IgD-negative memory B cell (primary cell): ENCODE data around the gene ZNF736. TPM values are rescaled to one million over a fixed set of nuclear protein-coding genes. Genes with fewer than 3 reads are reported as not detected.
"Not testable (repeated sequence)": the region's sequence is repeated elsewhere in the genome, so short reads cannot be mapped to it uniquely, and the experiment has no call there.

Source experiments
- H3K27ac Mint-ChIP-seq, 3 donors: one replicate each; pipeline ENCODE4 v1.8.0; 2020 to 2022; ENCODE audit warnings: mild to moderate bottlenecking in 3 of 3, mixed read lengths in 3 of 3, moderate library complexity in 1 of 3
- H3K27me3 Mint-ChIP-seq: one replicate; pipeline ENCODE4 v1.8.0; 2021; ENCODE audit warnings: mixed read lengths
- H3K36me3 Mint-ChIP-seq: one replicate; pipeline ENCODE4 v1.8.0; 2020; ENCODE audit warnings: mild to moderate bottlenecking, mixed read lengths
- H3K4me1 Mint-ChIP-seq, 3 donors: one replicate each; pipeline ENCODE4 v1.8.0; 2020 to 2022; ENCODE audit warnings: mixed read lengths in 3 of 3, mild to moderate bottlenecking in 1 of 3
- H3K4me3 Mint-ChIP-seq, 4 donors: one replicate each; pipeline ENCODE4 v1.8.0; 2020 to 2022; ENCODE audit warnings: mild to moderate bottlenecking in 4 of 4, mixed read lengths in 4 of 4, moderate library complexity in 3 of 4
- H3K9me3 Mint-ChIP-seq, 3 donors: one replicate each; pipeline ENCODE4 v1.8.0; 2020 to 2021; ENCODE audit warnings: mixed read lengths in 3 of 3, mild to moderate bottlenecking in 1 of 3
- polyA plus RNA-seq: library from polyadenylated mRNA; unstranded; fragments of 300-500 nt; fragmentation: Illumina TruSeq; gene quantifications from one replicate; pipeline ENCODE4 v1.2.3, GENCODE V29; 2021

Gene ZNF736
- polyA plus RNA-seq, 1 donor from 2014 or later = 4.6 TPM

GRCh38 chr7:64320547-64321513, 7.1 kb downstream of the ZNF736 start:
- H3K4me1 Mint-ChIP-seq = peaks cover 19 to 43% (median 37%) of the 10 kb centered on the region in 3 donors
- peaks cover 0 to 14% (median 3%) of the 10 kb centered on the region in 3 donors for H3K9me3 Mint-ChIP-seq
- no peaks in the 10 kb centered on the region for H3K27me3 Mint-ChIP-seq
- peak overlapping the region; percentile 31 to 61 (median 59) for H3K27ac Mint-ChIP-seq
- H3K4me3 Mint-ChIP-seq = peak overlapping the region in 3 of 4 donors; percentile 39 to 73 (median 50)
- H3K36me3 Mint-ChIP-seq = peaks cover 12% of the 10 kb centered on the region

- not testable (repeated sequence) for H3K27ac Mint-ChIP-seq, H3K27me3 Mint-ChIP-seq
- H3K9me3 Mint-ChIP-seq = peaks cover 0 to 30% (median 21%) of the 10 kb centered on the region in 3 donors
- peaks cover 9 to 37% (median 31%) of the 10 kb centered on the region in 3 donors for H3K4me1 Mint-ChIP-seq
- peaks cover 21% of the 10 kb centered on the region for H3K36me3 Mint-ChIP-seq
- peak overlapping the region in 1 of 4 donors; percentile 70 for H3K4me3 Mint-ChIP-seq
These were observed 10.4 kb downstream of the ZNF736 start for GRCh38 chr7:64324166-64324565.

- peak overlapping the region in 1 of 3 donors; percentile 53 for H3K27ac Mint-ChIP-seq
- H3K4me3 Mint-ChIP-seq = peak overlapping the region in 2 of 4 donors; percentile 20 to 55
- H3K4me1 Mint-ChIP-seq, H3K27me3 Mint-ChIP-seq: not testable (repeated sequence)
- H3K9me3 Mint-ChIP-seq = peaks cover 6 to 51% (median 48%) of the 10 kb centered on the region in 3 donors
- H3K36me3 Mint-ChIP-seq = peaks cover 37% of the 10 kb centered on the region
These were observed 35.0 kb downstream of the ZNF736 start for GRCh38 chr7:64348713-64349210.

- no peak overlapping the region for H3K27ac Mint-ChIP-seq
- H3K27me3 Mint-ChIP-seq = no peaks in the 10 kb centered on the region
- H3K36me3 Mint-ChIP-seq = peaks cover 10% of the 10 kb centered on the region
- H3K9me3 Mint-ChIP-seq = peaks cover 5 to 52% (median 36%) of the 10 kb centered on the region in 3 donors
- H3K4me1 Mint-ChIP-seq = no peaks in the 10 kb centered on the region
- H3K4me3 Mint-ChIP-seq = no peak overlapping the region
These were observed 45.8 kb downstream of the ZNF736 start for GRCh38 chr7:64359543-64359942.

GRCh38 chr7:64371116-64371515, 57.4 kb downstream of the ZNF736 start:
- no peak overlapping the region for H3K27ac Mint-ChIP-seq
- peaks cover 17 to 63% (median 25%) of the 10 kb centered on the region in 3 donors for H3K9me3 Mint-ChIP-seq
- H3K4me1 Mint-ChIP-seq = no peaks in the 10 kb centered on the region
- H3K4me3 Mint-ChIP-seq = peak overlapping the region in 1 of 4 donors; percentile 3
- no peaks in the 10 kb centered on the region for H3K36me3 Mint-ChIP-seq
- no peaks in the 10 kb centered on the region for H3K27me3 Mint-ChIP-seq

GRCh38 chr7:64373017-64373416, 59.3 kb downstream of the ZNF736 start:
- Mint-ChIP-seq H3K27ac (no peak overlapping the region), H3K4me1 (no peaks in the 10 kb centered on the region), H3K9me3 (peaks cover 14 to 63% (median 31%) of the 10 kb centered on the region in 3 donors), H3K27me3 (no peaks in the 10 kb centered on the region), H3K36me3 (no peaks in the 10 kb centered on the region), H3K4me3 (no peak overlapping the region)

- Mint-ChIP-seq H3K36me3 (peaks cover 2% of the 10 kb centered on the region), H3K4me3 (no peak overlapping the region)
These were observed 86.6 kb downstream of the ZNF736 start for GRCh38 chr7:64400401-64400800.

More at GRCh38 chr7:64400401-64400800, 86.6 kb downstream of the ZNF736 start:
- no peak overlapping the region for H3K27ac Mint-ChIP-seq
- H3K4me1 Mint-ChIP-seq = no peaks in the 10 kb centered on the region
- peaks cover 2 to 8% (median 4%) of the 10 kb centered on the region in 3 donors for H3K9me3 Mint-ChIP-seq
- no peaks in the 10 kb centered on the region for H3K27me3 Mint-ChIP-seq

Other genes starting within 250 kb of the ZNF736 start
- gene ZNF735, start 106.8 kb upstream of the ZNF736 start, polyA plus RNA-seq = not detected
- not detected for gene ZNF679, start 85.5 kb upstream of the ZNF736 start, polyA plus RNA-seq
- gene ZNF680, start 249.1 kb downstream of the ZNF736 start, polyA plus RNA-seq = 10.4 TPM